ENCODE data around the gene TEAD1.

TEAD1 gene

DNA sequence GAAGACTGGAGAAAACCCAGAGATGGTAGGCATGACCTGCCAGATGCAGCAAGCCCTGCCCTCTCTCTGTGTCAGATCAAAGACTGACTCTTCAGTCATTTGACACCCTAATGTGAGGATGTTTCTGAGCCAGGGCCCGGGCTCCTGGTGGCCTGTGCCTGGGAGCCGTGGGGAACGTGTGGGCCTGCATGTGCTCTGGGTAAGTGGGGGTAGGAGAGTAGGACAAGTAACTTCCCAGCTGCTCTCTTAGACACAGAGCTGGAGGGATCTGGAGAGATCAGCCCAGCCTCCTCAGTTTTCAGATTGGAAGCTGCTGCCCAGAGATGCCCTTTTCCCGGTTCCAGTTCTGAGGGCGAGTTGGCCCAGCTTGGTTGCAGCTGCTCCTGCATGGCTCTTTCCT lies 110.8 kb downstream of the TEAD1 start:
- ChIA-PET CTCF (no interaction called here), POLR2A (ENCODE audit: low non-redundant PET) (no interaction called here)
- no peak for DNase-seq (ENCODE audit: low spot score)
- TF ChIP-seq CTCF (conservative IDR thresholded peaks at IDR 0.05; ENCODE audit: low read depth) = no peak
- H3K27ac ChIP-seq = peak overlapping the region; percentile 38

DNA sequence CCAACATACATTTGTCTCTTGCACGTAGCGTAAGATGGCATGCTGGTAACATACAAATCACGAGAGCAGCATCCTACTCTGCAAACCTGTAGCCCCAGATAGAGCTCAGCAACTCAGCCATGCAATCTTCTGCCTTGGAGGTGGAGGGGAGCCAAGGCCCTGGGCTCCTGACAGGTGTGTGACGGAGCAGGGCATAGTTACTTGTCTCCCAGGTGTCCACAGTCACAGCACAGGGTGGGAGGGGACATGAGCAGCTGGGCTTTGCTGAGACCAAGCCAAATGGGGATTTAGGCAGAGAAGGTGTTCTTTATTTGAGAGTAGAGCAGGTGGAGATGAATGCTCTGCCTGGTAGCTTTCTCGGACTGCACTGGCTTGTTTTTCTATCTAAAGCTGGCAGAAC lies 111.7 kb downstream of the TEAD1 start:
- CTCF ChIA-PET = interaction anchor here (0.6 kb wide), 1 partner anchor 42 kb away, joined by 3 read pairs; no protein-coding TSS in a partner anchor
- peak overlapping the region; percentile 18; the same call in 1 of the 2 replicates for H3K27ac ChIP-seq
- no peak for DNase-seq (ENCODE audit: low spot score)
- POLR2A ChIA-PET (ENCODE audit: low non-redundant PET) = no interaction called here
- no peak for TF ChIP-seq CTCF (conservative IDR thresholded peaks at IDR 0.05; ENCODE audit: low read depth)

GRCh38 chr11:12786450-12786849 lies 112.2 kb downstream of the TEAD1 start:
- no peak for TF ChIP-seq CTCF (conservative IDR thresholded peaks at IDR 0.05; ENCODE audit: low read depth)
- POLR2A ChIA-PET (ENCODE audit: low non-redundant PET) = no interaction called here
- no peak for DNase-seq (ENCODE audit: low spot score)
- peak overlapping the region; percentile 18 for H3K27ac ChIP-seq
- CTCF ChIA-PET = no interaction called here

DNA sequence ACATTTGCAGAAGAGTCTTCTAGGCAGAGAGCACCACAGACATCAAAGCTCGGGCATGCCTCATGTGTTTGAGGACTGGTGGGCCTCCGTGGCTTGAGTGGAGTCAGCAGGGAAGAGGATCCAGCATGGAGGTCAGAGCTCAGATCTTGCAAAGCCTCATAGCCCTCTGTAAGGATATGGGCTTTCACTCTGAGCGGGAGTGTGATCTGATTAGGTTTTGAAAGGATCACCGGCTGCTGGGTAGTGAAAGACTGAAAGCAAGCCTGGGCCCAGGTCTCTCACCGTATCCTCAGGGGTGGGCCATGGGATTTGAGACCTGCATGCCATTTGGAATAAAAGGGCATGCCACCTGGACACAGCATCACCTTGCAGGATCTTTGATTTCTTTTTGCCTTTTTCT lies 112.7 kb downstream of the TEAD1 start:
- ChIA-PET POLR2A (ENCODE audit: low non-redundant PET) (no interaction called here), CTCF (no interaction called here)
- no peak for TF ChIP-seq CTCF (conservative IDR thresholded peaks at IDR 0.05; ENCODE audit: low read depth)
- H3K27ac ChIP-seq = peak overlapping the region; percentile 32; the same call in 1 of the 2 replicates
- DNase-seq (ENCODE audit: low spot score) = no peak

DNA sequence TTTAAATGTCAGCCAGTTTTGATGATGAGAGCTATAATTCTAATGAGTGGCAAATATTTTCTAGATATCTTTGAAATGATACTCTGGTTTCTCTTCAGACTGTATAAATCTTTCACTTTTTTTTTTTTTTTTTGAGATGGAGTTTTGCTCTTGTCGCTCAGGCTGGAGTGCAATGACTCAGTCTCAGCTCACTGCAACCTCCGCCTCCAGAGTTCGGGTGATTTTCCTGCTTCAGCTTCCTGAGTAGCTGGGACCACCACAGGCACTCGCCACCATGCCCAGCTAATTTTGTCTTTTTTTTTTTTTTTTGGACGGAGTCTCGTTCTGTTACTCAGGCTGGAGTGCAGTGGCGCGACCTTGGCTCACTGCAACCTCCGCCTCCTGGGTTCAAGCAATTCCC lies 113.6 kb downstream of the TEAD1 start:
- CTCF ChIA-PET = interaction anchor here (0.7 kb wide), 1 partner anchor 315 kb away, joined by 3 read pairs; no protein-coding TSS in a partner anchor
- POLR2A ChIA-PET (ENCODE audit: low non-redundant PET) = no interaction called here
- no peak for TF ChIP-seq CTCF (conservative IDR thresholded peaks at IDR 0.05; ENCODE audit: low read depth)
- no peak for DNase-seq (ENCODE audit: low spot score)
- H3K27ac ChIP-seq = peak overlapping the region; percentile 18; the same call in 1 of the 2 replicates

DNA sequence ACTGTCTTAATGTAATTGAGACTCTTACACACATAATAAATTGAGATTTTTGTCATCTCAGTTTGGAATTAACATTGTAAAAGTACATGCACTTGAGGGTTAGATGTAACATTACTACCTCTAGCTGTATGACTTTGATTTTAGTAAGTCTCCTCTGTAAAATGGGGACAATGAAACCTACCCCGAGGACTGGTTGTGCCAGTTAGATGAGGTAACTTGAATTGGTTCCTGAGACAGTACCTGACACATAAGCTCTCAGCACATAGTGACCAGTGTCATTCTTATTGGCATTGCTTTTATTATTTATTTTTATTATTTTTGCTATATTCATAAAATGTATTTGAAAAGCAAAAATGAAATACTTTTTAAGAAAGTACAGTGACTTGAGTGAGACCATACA lies 114.8 kb downstream of the TEAD1 start:
- DNase-seq (ENCODE audit: low spot score) = no peak
- ChIA-PET POLR2A (ENCODE audit: low non-redundant PET) (no interaction called here), CTCF (no interaction called here)
- no peak for TF ChIP-seq CTCF (conservative IDR thresholded peaks at IDR 0.05; ENCODE audit: low read depth)
- H3K27ac ChIP-seq = no peak overlapping the region

Data from RWPE1 (cell line).